ENCODE results near the gene INHBE.
"Not testable (repeated sequence)": the region's sequence is repeated elsewhere in the genome, so short reads cannot be mapped to it uniquely, and the experiment has no call there.

The INHBE gene

DNA sequence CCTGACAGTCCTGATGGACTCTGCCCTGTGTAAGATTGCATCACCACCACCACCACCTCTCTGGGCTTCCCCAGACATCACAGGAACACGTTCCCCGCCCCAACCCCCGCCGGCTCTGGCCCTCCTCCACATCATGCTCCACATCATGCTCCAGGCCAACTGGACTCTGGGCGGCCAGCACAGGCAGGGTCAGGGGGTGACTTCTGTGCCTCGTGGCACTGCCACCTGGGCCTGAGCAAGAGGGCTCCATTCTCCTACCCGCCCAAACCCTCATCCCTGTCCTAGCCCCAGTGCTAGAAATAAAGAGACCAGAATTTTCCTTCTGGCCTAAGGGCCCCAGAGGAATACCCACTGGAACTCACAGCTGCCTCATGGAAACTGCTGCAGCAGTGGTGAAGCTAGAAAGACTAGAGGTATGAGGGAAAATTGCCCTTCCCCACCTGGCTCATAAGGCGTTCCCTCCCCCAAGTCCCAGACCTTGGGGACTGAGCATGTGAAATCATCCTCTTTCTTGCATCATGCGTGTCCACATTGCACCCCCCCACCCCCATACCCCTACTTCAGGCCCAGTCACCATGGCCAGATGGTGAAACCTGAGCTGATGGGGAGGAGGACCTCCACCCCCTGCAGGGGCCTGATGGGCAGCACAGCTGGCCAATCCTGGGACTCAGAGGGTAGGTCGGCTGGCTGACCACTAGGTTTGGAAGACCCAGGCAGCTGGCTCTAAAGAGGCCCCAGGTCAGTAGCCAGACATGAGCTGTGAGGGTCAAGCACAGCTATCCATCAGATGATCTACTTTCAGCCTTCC lies at the start of gene INHBE:
Gene INHBE (plus strand): TSS at position 742 of the 808 bp plus-strand sequence. CDS start 230 bp downstream, outside the sequence.
- H3K27ac ChIP-seq = no peak within 1 kb of the TSS

GRCh38 chr12:57410534-57410933 lies 44.6 kb upstream of the INHBE start:
- TF ChIP-seq ZFX (IDR thresholded peaks at IDR 0.05; ENCODE audit: borderline replicate concordance) = no peak
- TF ChIP-seq, protein P1, sequence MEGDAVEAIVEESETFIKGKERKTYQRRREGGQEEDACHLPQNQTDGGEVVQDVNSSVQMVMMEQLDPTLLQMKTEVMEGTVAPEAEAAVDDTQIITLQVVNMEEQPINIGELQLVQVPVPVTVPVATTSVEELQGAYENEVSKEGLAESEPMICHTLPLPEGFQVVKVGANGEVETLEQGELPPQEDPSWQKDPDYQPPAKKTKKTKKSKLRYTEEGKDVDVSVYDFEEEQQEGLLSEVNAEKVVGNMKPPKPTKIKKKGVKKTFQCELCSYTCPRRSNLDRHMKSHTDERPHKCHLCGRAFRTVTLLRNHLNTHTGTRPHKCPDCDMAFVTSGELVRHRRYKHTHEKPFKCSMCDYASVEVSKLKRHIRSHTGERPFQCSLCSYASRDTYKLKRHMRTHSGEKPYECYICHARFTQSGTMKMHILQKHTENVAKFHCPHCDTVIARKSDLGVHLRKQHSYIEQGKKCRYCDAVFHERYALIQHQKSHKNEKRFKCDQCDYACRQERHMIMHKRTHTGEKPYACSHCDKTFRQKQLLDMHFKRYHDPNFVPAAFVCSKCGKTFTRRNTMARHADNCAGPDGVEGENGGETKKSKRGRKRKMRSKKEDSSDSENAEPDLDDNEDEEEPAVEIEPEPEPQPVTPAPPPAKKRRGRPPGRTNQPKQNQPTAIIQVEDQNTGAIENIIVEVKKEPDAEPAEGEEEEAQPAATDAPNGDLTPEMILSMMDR (IDR thresholded peaks at IDR 0.05) = no peak
- H3K27ac ChIP-seq = no peak overlapping the region

More for the DNA sequence above, at the start of gene INHBE:
- TF ChIP-seq ZFX (IDR thresholded peaks at IDR 0.05; ENCODE audit: borderline replicate concordance) = no peak
- TF ChIP-seq, protein P1 (IDR thresholded peaks at IDR 0.05) = no peak

- H3K27ac ChIP-seq = not testable (repeated sequence)
Measured at GRCh38 chr12:57414160-57414559, 40.9 kb upstream of the INHBE start.

- TF ChIP-seq, protein P1 (IDR thresholded peaks at IDR 0.05) = no peak
- TF ChIP-seq ZFX (IDR thresholded peaks at IDR 0.05; ENCODE audit: borderline replicate concordance) = no peak
Measured at GRCh38 chr12:57415088-57415487, 40.0 kb upstream of the INHBE start.

GRCh38 chr12:57416039-57416996 lies 38.8 kb upstream of the INHBE start:
- TF ChIP-seq ZFX (IDR thresholded peaks at IDR 0.05; ENCODE audit: borderline replicate concordance) = no peak
- TF ChIP-seq, protein P1 (IDR thresholded peaks at IDR 0.05) = no peak
- no peak overlapping the region for H3K27ac ChIP-seq

More at GRCh38 chr12:57415088-57415487, 40.0 kb upstream of the INHBE start:
- H3K27ac ChIP-seq = no peak overlapping the region

GRCh38 chr12:57418255-57418654 lies 36.9 kb upstream of the INHBE start:
- TF ChIP-seq, protein P1 (IDR thresholded peaks at IDR 0.05) = no peak
- TF ChIP-seq ZFX (IDR thresholded peaks at IDR 0.05; ENCODE audit: borderline replicate concordance) = no peak
- peak overlapping the region; percentile 2; the same call in 1 of the 2 replicates for H3K27ac ChIP-seq

DNA sequence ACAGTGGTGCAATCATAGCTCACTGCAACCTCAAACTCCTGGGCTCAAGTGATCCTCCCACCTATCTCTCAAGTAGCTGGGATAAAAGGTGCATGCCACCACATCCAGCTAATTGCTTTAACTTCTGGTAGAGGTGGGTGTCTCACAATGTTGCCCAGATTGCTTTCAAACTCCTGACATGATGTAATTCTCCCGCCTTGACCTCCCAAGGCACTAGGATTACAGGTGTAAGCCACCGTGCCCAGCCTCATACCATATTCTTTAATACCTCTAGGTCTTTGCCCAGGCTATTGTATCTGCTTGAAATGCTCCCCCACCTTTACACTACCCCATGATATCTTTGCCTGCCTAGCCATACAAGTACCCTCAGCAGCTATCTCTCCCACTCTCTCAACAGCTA lies 35.6 kb upstream of the INHBE start:
- TF ChIP-seq, protein P1 (IDR thresholded peaks at IDR 0.05) = no peak
- TF ChIP-seq ZFX (IDR thresholded peaks at IDR 0.05; ENCODE audit: borderline replicate concordance) = no peak
- H3K27ac ChIP-seq = no peak overlapping the region

All from 22Rv1 (cell line).